ENCODE data around the gene MAPK6.

Gene MAPK6

GRCh38 chr15:52107238-52107637 is 88.2 kb downstream of the MAPK6 start:
- no peak for DNase-seq

- DNase-seq, result no peak
These were observed 90.8 kb downstream of the MAPK6 start for GRCh38 chr15:52109559-52110451.

- DNase-seq, result no peak
These were observed 92.6 kb downstream of the MAPK6 start for GRCh38 chr15:52111517-52112202.

- no peak for DNase-seq
These were observed 93.3 kb downstream of the MAPK6 start for GRCh38 chr15:52112203-52112750.

GRCh38 chr15:52113235-52113634 is 94.2 kb downstream of the MAPK6 start:
- no peak for DNase-seq

GRCh38 chr15:52113708-52114107 is 94.7 kb downstream of the MAPK6 start:
- DNase-seq, result no peak

GRCh38 chr15:52114261-52115055 is 95.4 kb downstream of the MAPK6 start:
- no peak for DNase-seq

- DNase-seq, result no peak
These were observed 96.8 kb downstream of the MAPK6 start for GRCh38 chr15:52115598-52116427.
